Left renal cortex interstitium (tissue), 4 donors: ENCODE data around the gene STK39. TPM values are rescaled to one million over a fixed set of nuclear protein-coding genes. Genes with fewer than 3 reads are reported as not detected.
"Not testable (repeated sequence)": the region's sequence is repeated elsewhere in the genome, so short reads cannot be mapped to it uniquely, and the experiment has no call there.

ENCODE experiments used
- DNase-seq, 4 donors: peaks; one replicate each; pipeline ENCODE4 v3.0.0-alpha.2; 2013; ENCODE audit warnings: low read depth in 4 of 4, low spot score in 2 of 4, missing footprints in 1 of 4
- polyA plus RNA-seq, 4 donors: library from polyadenylated mRNA; unstranded; fragments of 120-200 nt; gene quantifications; one replicate each; pipeline ENCODE4 v1.2.1, GENCODE V29; 2013; ENCODE audit not compliant: insufficient read length in 4 of 4

Gene STK39
- polyA plus RNA-seq, 4 donors: 30.3 to 34.6 (median 32.4) TPM

- no peak for DNase-seq
Measured at GRCh38 chr2:168107322-168107721, 140.1 kb downstream of the STK39 start.

GRCh38 chr2:168105127-168105683, 142.2 kb downstream of the STK39 start:
- DNase-seq: no peak

- no peak for DNase-seq
Measured at GRCh38 chr2:168097431-168097830, 150.0 kb downstream of the STK39 start.

DNA sequence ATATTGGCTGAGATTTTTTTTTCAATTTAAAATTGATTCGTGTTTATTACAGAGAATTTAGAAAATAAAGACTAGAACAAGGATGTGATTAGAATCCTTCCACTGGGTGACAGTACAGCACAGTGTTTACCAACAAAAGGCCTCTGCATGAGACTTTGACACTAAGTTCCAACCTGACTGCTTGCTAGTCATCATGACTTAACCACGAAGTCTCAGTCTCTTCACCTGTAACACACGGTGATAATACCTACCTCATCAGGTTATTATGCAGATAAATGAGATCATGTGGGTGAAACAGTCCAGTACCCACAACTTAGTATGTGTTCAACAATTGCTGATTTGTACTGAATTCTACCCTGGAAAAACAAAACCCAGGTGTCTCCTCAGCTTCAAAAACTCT, 151.2 kb downstream of the STK39 start:
- no peak for DNase-seq

DNA sequence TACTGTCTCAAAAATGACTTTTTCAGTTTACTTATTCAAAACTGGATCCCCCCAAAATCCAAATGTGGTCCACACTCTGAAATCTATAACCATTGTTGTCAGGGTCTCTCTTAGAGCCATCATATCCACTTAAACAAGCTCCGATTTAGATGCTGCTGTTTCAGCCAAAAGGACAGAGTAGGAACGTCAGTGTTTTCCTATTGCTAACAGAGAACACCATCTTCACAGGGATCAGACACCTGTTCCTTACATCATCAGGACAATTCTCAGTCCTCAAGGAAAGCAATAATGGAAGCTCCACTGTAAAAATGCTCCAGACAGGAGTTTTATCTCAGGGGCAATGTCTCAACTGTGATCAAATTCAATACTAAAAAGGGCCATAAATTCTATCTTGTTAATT, 155.4 kb downstream of the STK39 start:
- no peak for DNase-seq

- DNase-seq: no peak
Measured at GRCh38 chr2:168090366-168091135, 156.8 kb downstream of the STK39 start.

- DNase-seq: no peak
Measured at GRCh38 chr2:168089200-168089599, 158.2 kb downstream of the STK39 start.

DNA sequence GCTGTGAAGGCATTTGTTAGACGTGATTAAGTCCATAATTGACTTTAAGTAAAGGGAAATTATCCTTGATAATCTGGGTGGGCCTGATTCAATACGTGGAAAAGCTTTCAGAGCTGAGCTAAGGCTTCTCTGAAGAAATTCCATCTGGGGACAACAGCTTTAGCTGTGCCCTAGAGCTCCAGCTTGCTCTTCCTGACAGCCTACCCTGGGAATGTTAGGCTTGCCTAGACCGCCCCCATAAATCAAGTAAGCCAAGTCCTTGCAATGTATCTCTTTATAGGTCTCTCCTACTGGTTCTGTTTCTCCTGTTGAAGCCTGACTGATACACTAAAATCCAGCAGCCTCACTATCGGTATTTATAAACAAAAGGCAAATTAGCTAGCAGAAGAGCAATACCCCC, 160.0 kb downstream of the STK39 start:
- DNase-seq: peak in 1 of 4 donors; percentile 37

DNA sequence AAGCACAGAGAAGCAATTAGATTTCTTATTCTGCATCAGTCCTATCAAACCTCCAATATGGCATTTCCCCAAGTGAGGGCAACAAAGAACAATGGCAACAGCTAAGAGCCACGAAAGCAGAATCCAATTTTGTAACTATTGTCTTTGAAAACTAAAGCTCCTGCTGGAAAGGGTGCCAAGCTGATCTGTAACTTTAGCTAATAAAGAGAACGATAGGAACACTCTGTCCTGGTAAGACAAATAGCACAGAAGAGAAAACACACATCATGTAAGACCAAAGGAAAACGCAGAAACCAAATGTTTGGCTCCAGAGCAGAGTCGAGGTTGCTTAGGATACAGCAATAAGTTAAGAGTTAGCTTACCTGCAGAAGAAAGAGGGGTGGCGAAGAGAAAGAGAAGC, 160.5 kb downstream of the STK39 start:
- no peak for DNase-seq

- no peak for DNase-seq
Measured at GRCh38 chr2:168085801-168086361, 161.5 kb downstream of the STK39 start.

GRCh38 chr2:168084288-168084687, 163.1 kb downstream of the STK39 start:
- no peak for DNase-seq

GRCh38 chr2:168081452-168081851, 165.9 kb downstream of the STK39 start:
- DNase-seq: not testable (repeated sequence)

DNA sequence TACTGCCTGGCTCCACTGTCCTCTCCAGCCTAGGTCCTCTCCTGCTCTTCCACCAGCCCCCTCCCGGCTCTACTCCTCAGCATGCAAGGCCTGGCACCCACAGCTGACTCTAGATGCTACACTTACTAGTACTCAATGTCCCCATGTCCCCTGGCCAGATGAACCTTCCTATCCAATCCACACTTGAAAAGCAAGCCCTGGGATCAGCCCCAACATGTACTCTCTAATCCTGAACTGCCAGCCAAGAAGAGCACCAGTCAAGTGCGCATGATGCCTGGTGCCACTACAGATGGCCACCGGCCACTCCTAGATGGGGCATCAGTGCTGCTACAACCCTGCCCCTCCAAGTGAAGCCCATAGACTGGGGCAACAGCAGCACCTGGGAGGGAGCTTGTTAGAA, 168.2 kb downstream of the STK39 start:
- no peak for DNase-seq

DNA sequence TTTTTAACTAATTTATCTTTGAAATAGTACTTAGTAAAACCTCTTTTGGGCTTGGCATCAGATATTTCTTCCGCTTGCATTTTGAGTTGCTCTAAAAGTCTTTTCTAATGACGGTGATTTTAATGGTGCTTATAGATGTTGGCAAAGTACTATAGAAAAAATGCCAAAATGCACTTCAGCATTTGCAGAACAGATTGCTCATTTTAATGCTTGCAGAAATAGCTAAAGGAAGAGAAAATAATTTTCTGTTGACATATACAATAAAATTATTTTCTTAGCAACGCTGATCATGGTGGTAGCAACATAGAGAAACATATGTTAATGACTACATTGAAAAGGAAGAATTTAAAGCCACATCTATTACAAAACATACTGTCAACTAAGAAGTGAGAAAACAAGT, 170.7 kb downstream of the STK39 start:
- DNase-seq: no peak

- no peak for DNase-seq
Measured at GRCh38 chr2:168075446-168075845, 171.9 kb downstream of the STK39 start.

- DNase-seq: no peak
Measured at GRCh38 chr2:168072626-168073303, 174.6 kb downstream of the STK39 start.

DNA sequence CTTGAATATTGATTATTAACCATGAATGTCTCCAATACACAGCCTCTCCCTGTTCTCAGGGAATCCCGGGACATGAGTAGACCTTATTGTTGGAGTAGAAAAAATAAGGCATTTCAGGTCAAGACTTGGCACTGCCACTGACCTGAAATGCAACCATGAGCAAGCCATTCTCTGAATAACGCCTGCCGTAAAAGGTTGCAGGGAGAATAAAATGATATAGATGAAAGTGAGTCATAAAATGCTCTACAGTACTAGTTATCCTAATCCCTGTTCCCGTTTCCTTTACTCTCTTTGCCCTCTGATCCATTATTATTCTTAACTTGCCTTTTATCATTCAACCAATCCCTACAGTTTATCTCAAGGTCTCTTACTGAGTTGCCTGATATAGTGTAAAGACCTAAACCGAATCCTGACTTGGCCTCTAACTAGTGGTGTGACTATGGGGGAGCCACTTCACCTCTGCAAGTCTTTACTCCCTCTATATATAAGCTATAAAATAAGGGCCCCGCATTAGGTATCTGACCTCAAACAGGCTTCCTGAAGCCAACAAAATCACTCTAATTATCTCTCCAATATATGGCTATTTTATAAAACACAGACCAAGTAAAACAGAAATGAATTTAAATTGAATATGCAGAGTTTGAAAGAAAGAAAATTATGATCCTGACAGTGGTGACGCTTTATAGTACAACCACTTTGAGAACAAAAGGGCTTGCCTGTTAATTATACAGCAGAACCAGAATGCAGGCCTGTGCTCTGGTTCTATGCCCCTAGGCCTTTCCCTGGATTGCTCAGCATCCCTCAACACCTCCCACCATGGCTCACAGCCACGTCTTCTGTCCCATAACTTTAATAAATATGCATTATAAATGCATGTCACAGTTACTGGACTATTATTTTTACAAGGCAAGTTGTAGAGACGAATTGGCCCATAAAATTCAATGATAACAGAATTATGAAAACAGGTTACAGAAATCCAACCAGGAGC, 183.1 kb downstream of the STK39 start:
- DNase-seq: no peak

GRCh38 chr2:168062936-168063335, 184.5 kb downstream of the STK39 start:
- no peak for DNase-seq

DNA sequence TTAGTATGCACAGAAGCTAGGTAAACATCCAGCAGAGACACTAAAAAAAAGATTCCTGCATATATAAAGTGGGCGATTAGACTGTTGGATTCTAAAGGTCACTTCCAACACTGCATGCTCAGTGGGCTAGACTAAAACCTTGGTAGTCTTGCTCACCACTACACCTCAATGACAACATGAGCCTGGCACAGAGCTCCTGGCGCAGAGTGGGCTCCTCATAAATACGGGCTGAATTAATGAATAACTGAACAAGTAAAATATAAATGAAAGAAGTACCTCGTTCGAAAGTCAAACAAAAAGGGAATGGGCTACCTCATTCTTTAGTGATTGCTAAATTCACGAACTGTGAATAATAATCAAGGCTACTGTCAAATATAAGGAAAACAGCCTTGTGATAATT, 185.3 kb downstream of the STK39 start:
- no peak for DNase-seq

DNA sequence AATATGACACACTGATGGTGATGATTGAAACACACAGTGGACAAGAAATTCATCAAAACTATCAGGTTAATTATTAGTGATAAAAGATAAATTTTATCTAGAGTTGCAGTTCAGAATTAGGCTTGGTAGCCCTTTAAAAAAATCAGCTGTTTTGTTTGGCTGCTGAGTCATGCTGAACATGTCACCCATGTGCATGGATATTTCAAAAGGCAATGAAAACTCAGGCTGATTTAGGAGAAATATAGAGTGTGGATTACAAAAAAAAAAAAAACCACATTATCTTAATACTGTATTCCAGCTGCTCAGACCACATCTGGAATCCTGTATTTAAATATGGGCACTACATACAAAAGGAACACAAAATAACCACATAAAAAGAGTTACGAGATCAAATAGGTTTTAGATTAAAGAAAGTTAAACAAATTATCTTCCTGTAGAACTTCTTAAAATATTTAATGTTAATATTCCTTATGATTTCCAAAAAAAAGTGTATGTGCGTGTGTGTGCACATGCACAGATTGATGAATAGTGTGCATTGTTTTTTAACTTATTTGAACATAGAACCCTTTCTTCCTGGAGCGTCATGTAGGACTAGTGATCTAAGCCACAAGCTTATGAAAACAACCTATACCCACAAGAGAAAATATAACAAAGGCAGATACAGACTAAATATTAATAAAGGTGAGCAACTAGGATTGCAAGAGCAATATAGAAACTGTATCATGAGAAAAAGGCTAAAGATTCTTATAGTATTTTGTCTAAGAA, 186.2 kb downstream of the STK39 start:
- no peak for DNase-seq
